Spleen (tissue), 7 donors: ENCODE data around the gene KRTAP10-8.

ENCODE experiments used
- CTCF ChIP-seq, 11 experiments: fragments of 200-600 bp in 7 of 11; fragments of 450-650 bp in 4 of 11; sonication (generic) in 4 of 11; IDR thresholded peaks in 8 of 11; conservative IDR thresholded peaks in 3 of 11; 1 replicate in 7 of 11; 2 replicates in 4 of 11; pipeline versions ENCODE4 v1.4.0 to v1.8.0; 2016 to 2021; ENCODE audit warnings: antibody characterized with exemption in 11 of 11, inconsistent platforms in 4 of 11, mild to moderate bottlenecking in 1 of 11
- POLR2A ChIP-seq, 3 donors: fragments of 450-650 bp; IDR thresholded peaks; one replicate each; pipeline ENCODE4 v1.5.1; 2017; ENCODE audit warnings: antibody characterized with exemption in 3 of 3, mild to moderate bottlenecking in 1 of 3
- donor health status: DM: no; HTN: no; CAD: no; lungs with moderate emphysema.
- donor health status: DM: no; HTN: no; CAD: no.
- donor health status: DM: no; HTN: no; CAD: no.

DNA sequence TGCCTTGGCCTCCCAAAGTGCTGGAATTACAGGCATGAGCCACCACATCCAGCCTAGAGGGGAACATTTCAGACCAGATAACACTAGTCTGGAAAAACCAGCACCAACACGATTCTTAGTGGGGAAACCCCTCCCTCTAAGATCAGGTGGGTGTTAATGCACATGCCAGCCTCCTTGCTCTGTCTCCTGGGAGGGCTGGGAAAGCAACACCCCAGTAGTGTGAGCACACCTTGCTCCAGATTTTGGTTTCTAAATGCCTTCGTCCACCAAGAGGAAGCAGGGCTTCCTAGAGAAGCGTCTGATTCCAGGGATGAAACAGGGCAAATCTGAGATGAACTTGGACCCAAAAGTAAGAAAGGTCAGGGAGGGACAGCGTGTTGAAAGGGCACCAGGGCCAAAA, 40.6 kb upstream of the KRTAP10-8 start:
- no peak for TF ChIP-seq CTCF (IDR thresholded peaks at IDR 0.05 in 8 of 11, conservative IDR thresholded peaks at IDR 0.05 in 3 of 11)
- no peak for TF ChIP-seq POLR2A (IDR thresholded peaks at IDR 0.05)
